ENCODE data around the gene H1-8.
"Not testable (repeated sequence)": the region's sequence is repeated elsewhere in the genome, so short reads cannot be mapped to it uniquely, and the experiment has no call there.

H1-8 gene

GRCh38 chr3:129543156-129543790, at the start of gene H1-8:
H1-8 (plus strand) TSS chr3:129543175; CDS start chr3:129543219, 44 bp downstream.
- no peak for DNase-seq (ENCODE audit: low read depth, low spot score)

- DNase-seq (ENCODE audit: low read depth, low spot score) = no peak
Observed at GRCh38 chr3:129493206-129493605, 49.8 kb upstream of the H1-8 start.

- not testable (repeated sequence) for DNase-seq (ENCODE audit: low read depth, low spot score)
Observed at GRCh38 chr3:129494499-129494898, 48.5 kb upstream of the H1-8 start.

GRCh38 chr3:129495006-129495639, 47.9 kb upstream of the H1-8 start:
- not testable (repeated sequence) for DNase-seq (ENCODE audit: low read depth, low spot score)

- not testable (repeated sequence) for DNase-seq (ENCODE audit: low read depth, low spot score)
Observed at GRCh38 chr3:129497876-129498275, 45.1 kb upstream of the H1-8 start.

- DNase-seq (ENCODE audit: low read depth, low spot score) = not testable (repeated sequence)
Observed at GRCh38 chr3:129498603-129499488, 44.1 kb upstream of the H1-8 start.

GRCh38 chr3:129499604-129500333, 43.2 kb upstream of the H1-8 start:
- not testable (repeated sequence) for DNase-seq (ENCODE audit: low read depth, low spot score)

- DNase-seq (ENCODE audit: low read depth, low spot score) = no peak
Observed at GRCh38 chr3:129500334-129500658, 42.7 kb upstream of the H1-8 start.

- no peak for DNase-seq (ENCODE audit: low read depth, low spot score)
Observed at GRCh38 chr3:129501630-129502029, 41.3 kb upstream of the H1-8 start.

- DNase-seq (ENCODE audit: low read depth, low spot score) = no peak
Observed at GRCh38 chr3:129502641-129503408, 40.1 kb upstream of the H1-8 start.

- DNase-seq (ENCODE audit: low read depth, low spot score) = no peak
Observed at GRCh38 chr3:129503471-129504291, 39.3 kb upstream of the H1-8 start.

GRCh38 chr3:129504471-129505100, 38.4 kb upstream of the H1-8 start:
- DNase-seq (ENCODE audit: low read depth, low spot score) = no peak

- no peak for DNase-seq (ENCODE audit: low read depth, low spot score)
Observed at GRCh38 chr3:129505341-129505740, 37.6 kb upstream of the H1-8 start.

- no peak for DNase-seq (ENCODE audit: low read depth, low spot score)
Observed at GRCh38 chr3:129506231-129506742, 36.7 kb upstream of the H1-8 start.

GRCh38 chr3:129507181-129507831, 35.7 kb upstream of the H1-8 start:
- DNase-seq (ENCODE audit: low read depth, low spot score) = no peak

- no peak for DNase-seq (ENCODE audit: low read depth, low spot score)
Observed at GRCh38 chr3:129512595-129512994, 30.4 kb upstream of the H1-8 start.

- no peak for DNase-seq (ENCODE audit: low read depth, low spot score)
Observed at GRCh38 chr3:129513705-129514104, 29.3 kb upstream of the H1-8 start.

- DNase-seq (ENCODE audit: low read depth, low spot score) = no peak
Observed at GRCh38 chr3:129514110-129514509, 28.9 kb upstream of the H1-8 start.

GRCh38 chr3:129514563-129514962, 28.4 kb upstream of the H1-8 start:
- no peak for DNase-seq (ENCODE audit: low read depth, low spot score)

All from brain pericyte (primary cell).